HUES48 (cell line): ENCODE results near the gene CAMSAP1.

Source experiments
- H3K27ac ChIP-seq: one replicate; pipeline ENCODE4 v1.7.0; 2013; ENCODE audit warnings: low read depth, low read length, inconsistent platforms
- H3K27me3 ChIP-seq: 2 replicates; pipeline ENCODE4 v1.6.1; 2013; ENCODE audit warnings: mild to moderate bottlenecking, low read length; ENCODE audit not compliant: control insufficient read depth, insufficient read depth
- H3K36me3 ChIP-seq: 2 replicates; pipeline ENCODE4 v1.6.1; 2013; ENCODE audit warnings: low read length; ENCODE audit not compliant: control insufficient read depth, insufficient read depth
- H3K4me1 ChIP-seq: 2 replicates; pipeline ENCODE4 v1.6.1; 2013; ENCODE audit warnings: mild to moderate bottlenecking, low read length; ENCODE audit not compliant: control insufficient read depth, insufficient read depth
- H3K4me3 ChIP-seq: 2 replicates; pipeline ENCODE4 v1.5.1; 2013; ENCODE audit warnings: mild to moderate bottlenecking, low read depth, low read length
- H3K9ac ChIP-seq: 2 replicates; pipeline ENCODE4 v1.6.1; 2013; ENCODE audit warnings: mild to moderate bottlenecking, low read depth, low read length, moderate library complexity
- H3K9me3 ChIP-seq: 2 replicates; pipeline ENCODE4 v1.6.1; 2013; ENCODE audit warnings: low read length; ENCODE audit not compliant: control insufficient read depth, insufficient read depth

The CAMSAP1 gene

DNA sequence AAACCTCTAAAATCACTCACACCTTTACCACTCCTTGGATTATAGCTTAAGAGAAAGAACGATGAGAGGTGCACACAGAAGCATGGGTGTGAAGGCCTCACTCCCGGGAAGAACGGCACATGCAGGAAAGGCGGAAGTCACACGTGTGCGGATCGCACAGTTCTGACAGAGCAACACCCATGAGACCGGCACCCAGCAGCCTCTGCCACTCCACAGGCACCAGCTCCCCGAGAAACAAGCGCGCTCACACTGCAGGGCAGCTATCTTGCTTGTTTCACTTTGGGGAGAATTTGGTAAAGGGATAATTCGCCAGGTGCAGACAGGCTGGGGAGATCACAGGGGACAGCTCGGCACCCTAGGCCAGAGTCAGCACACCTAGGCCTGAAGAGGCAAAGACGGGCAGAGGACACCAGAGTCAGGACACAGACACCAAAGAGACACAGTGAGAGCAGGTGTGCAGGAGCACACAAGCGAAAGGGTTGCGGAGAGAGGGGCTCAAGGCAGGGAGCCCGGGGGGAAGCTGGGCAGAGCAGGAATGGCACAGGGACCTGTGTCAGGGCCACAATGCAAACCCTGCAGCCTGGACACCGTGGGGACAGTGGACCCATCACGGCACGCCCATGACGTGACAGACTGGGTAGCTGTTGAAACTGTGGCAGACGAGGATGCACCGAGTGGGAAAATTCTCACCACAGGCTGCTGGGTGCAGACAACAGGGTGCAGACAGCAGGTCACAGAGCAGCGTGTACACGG is 81.7 kb downstream of the CAMSAP1 start:
- Histone ChIP-seq H3K9ac (no peak overlapping the region), H3K4me3 (no peak overlapping the region), H3K27me3 (no peaks in the 10 kb centered on the region), H3K27ac (no peak overlapping the region), H3K4me1 (no peaks in the 10 kb centered on the region), H3K36me3 (peaks cover 50% of the 10 kb centered on the region), H3K9me3 (no peaks in the 10 kb centered on the region)

DNA sequence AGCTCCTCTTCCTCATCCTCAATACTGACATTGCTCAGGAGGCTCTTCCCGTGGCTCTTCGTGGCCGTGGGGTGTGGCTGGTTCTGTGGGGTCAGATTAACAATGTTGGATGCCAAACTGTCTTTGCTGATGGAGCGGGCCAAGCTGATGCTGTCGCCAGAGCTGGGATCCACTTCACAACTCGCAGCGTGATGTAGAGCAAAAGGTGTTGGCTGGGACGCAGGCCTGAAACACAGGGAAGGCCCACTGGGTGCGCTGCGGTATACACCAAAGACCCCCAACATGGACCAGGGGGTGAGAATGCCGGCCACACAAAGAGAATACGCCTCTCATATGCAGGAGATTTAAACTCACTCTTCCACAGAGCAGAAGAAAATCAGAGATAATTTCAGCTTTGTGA is 84.3 kb downstream of the CAMSAP1 start:
- no peak overlapping the region for H3K4me3 ChIP-seq
- no peaks in the 10 kb centered on the region for H3K27me3 ChIP-seq
- H3K27ac ChIP-seq: no peak overlapping the region
- H3K36me3 ChIP-seq: peaks cover 73% of the 10 kb centered on the region
- no peak overlapping the region for H3K9ac ChIP-seq
- no peaks in the 10 kb centered on the region for H3K4me1 ChIP-seq
- no peaks in the 10 kb centered on the region for H3K9me3 ChIP-seq

DNA sequence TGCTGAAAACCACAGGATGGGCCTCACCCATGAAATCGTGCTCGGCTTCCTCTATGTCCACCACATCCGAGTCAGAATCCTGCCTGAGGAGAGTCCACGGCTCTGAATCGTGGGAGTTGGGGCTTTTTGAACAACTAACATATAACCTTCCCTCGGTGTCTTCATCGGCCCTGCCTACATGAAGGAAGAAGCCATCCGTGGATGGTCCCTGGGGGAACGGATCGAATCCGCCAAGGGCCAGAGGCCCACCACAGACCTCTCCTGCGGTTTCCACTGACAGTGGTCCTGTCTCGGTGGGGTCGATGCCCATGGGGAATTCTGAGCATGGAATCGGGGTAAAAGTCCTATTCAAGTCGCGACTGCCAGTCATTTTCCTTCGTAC is 85.0 kb downstream of the CAMSAP1 start:
- Histone ChIP-seq H3K4me1 (no peaks in the 10 kb centered on the region), H3K27ac (no peak overlapping the region), H3K4me3 (no peak overlapping the region), H3K36me3 (peaks cover 80% of the 10 kb centered on the region), H3K9ac (no peak overlapping the region), H3K9me3 (no peaks in the 10 kb centered on the region), H3K27me3 (no peaks in the 10 kb centered on the region)

DNA sequence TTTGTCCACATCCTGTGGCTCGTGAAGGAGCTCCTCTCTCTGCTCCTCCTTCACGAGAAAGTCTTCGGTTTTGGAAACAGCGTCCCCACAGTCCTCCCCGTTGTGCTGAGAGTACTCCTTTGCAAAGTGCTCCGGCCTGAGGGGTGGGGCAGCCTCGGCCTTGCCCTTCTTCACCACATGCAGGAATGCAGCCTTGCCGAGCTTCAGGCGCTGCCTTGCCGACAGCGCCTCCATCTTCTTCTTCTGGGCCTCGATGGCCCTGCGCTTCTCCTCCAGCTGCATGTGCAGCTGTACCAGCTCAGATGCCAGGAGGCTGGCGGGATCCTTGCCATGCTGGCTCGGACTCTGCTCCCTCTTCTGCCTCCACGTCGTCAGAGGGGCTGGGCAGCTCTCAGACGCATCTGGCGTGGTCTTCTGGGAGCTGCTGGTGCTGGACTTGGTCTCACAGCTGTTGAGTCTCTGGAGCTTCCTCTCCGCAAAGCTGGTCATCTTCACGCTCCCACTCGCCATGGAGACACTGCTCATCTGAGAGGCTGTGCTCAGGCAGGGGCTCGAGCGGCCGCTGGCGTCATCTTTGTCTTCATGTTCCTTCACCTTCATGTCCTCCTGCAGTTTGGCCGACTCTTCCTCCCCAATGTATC is 85.5 kb downstream of the CAMSAP1 start:
- H3K36me3 ChIP-seq: peaks cover 80% of the 10 kb centered on the region
- no peaks in the 10 kb centered on the region for H3K27me3 ChIP-seq
- no peaks in the 10 kb centered on the region for H3K9me3 ChIP-seq
- H3K4me3 ChIP-seq: no peak overlapping the region
- no peak overlapping the region for H3K27ac ChIP-seq
- no peak overlapping the region for H3K9ac ChIP-seq
- no peaks in the 10 kb centered on the region for H3K4me1 ChIP-seq

DNA sequence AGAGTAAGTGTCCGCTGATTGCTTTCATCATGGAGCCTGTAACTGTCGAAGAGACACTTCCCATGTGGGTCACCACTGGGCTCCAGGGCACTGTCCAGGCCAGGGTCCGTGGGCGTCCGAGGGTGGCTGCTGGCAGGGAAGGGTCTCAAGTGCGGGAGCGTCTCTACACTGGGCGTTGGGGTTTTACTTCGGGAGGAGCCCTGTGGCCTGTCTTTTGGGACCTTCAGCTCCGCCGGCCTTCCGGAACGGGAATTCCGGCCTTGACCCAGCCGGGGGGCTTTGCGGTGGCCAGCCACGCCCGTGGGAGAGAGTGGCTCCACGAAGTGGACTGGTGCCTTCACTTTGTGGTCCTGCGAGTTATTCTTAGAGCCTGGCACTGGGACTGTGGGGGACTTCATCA is 86.2 kb downstream of the CAMSAP1 start:
- Histone ChIP-seq H3K27ac (no peak overlapping the region), H3K9ac (no peak overlapping the region), H3K9me3 (no peaks in the 10 kb centered on the region), H3K36me3 (peaks cover 86% of the 10 kb centered on the region), H3K4me3 (no peak overlapping the region), H3K4me1 (no peaks in the 10 kb centered on the region), H3K27me3 (no peaks in the 10 kb centered on the region)

DNA sequence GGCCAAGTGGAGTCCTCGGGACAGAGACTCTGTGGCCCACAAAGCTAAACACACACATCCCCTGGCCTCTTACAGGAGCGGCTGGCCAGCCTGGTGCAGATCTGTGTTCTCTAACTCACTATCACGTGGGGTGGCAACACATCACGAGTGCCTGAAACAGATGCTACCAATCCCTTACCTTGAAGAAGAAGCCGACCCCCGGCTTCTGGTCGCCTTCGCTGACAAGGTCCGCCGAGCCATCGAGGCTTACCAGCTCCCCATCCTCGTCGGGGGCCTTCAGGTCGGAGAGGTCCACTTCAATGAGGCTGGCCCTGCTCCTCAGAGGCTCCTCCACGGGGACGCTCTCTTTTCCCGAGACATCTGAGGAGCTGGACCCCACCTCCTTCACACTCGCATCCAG is 86.7 kb downstream of the CAMSAP1 start:
- Histone ChIP-seq H3K9me3 (no peaks in the 10 kb centered on the region), H3K9ac (no peak overlapping the region), H3K4me1 (no peaks in the 10 kb centered on the region), H3K27me3 (no peaks in the 10 kb centered on the region), H3K4me3 (no peak overlapping the region), H3K27ac (no peak overlapping the region), H3K36me3 (peaks cover 90% of the 10 kb centered on the region)

DNA sequence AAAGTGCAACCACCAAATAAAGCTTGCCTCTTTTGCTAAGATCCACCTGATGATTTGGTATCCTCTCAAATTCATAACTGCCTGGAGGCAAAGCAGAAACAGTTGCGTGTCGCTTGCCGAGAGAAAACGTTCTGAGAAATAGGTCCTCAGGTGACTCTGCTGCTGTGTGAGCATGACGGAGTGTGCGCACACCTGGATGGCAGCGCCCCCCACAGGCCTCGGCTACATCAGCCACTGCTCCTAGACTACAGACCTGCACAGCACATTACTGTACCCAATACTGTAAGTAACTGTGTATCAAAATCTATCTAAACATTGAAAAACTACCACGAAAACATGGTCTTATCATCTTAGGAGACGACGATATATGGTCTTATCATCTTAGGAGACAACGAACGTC is 87.4 kb downstream of the CAMSAP1 start:
- H3K9me3 ChIP-seq: no peaks in the 10 kb centered on the region
- peaks cover 97% of the 10 kb centered on the region for H3K36me3 ChIP-seq
- H3K27ac ChIP-seq: no peak overlapping the region
- no peak overlapping the region for H3K9ac ChIP-seq
- H3K27me3 ChIP-seq: no peaks in the 10 kb centered on the region
- no peak overlapping the region for H3K4me3 ChIP-seq
- no peaks in the 10 kb centered on the region for H3K4me1 ChIP-seq

DNA sequence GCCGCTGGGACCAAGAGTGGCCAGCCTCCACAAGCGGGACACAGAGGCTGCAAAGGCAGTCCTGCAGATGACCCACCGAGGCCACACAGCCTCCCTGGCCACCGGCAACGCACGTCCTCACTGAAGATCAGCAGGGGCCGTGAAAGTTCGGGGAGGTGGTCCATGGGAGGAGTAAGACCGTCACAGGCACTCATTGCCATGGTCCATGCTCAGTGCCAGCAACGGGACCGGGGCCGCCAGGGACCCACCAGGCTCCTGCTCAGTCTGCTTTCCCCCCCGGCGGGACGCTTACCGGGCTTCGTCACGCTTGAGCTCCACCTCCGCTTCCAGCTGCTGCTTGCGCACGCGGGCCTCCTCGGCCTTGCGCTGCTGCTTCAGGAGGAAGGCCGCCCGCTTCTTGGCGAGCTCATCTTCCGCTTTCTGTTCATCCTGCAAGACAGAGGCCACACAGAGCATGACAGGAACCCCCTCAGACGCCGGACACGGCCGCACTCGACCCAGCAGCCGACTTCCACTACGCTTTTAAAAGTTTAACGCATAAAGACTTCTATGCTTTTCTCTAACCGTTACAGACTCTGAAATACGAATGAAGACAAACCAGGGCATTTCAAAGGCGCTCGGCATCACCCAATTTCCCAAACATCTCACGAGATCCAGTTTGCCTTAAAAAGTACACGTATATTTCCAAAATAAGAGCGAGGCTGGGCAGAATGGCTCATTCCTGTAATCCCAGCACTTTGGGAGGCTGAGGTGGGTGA is 88.4 kb downstream of the CAMSAP1 start:
- Histone ChIP-seq H3K4me1 (no peaks in the 10 kb centered on the region), H3K27me3 (no peaks in the 10 kb centered on the region), H3K27ac (no peak overlapping the region), H3K9ac (no peak overlapping the region), H3K4me3 (no peak overlapping the region), H3K36me3 (peaks cover 97% of the 10 kb centered on the region), H3K9me3 (no peaks in the 10 kb centered on the region)

DNA sequence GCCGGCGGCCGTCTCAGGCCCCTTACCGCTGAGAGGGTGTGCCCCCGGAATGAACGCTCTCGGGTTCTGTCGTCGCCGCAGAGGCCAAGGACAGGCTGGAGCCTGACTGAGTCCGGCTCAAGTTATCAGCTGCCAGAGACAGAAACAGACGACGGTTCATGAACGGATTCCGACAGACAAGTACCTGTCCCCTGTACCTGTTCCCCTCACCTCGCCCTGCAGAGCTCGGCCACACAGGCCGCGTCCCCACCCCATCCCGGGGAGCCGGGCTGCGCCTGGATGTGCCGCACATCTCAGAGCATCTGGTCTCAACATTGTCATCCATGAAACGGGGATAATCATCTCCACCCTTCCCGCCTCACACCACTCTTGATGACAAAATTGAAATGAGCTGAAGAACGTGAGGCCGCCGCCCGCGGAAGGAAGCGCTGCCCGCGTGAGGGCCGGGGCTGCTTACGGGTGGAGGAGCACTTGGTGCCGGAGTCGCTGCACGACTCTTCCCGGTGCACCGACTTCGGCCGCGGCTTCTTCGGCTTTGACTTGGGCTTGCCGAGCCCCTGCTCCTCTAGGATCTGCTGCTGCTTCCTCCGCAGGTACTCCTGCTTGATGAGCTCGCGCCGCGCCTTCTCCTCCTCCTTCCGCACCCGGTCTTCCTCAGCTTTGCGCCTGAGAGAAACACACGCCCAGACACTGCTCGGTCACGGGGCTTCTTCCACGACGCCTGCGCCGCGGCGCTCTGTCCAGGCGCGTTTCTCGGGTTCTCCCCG is 89.2 kb downstream of the CAMSAP1 start:
- no peaks in the 10 kb centered on the region for H3K27me3 ChIP-seq
- H3K9ac ChIP-seq: no peak overlapping the region
- peaks cover 97% of the 10 kb centered on the region for H3K36me3 ChIP-seq
- no peak overlapping the region for H3K4me3 ChIP-seq
- H3K4me1 ChIP-seq: no peaks in the 10 kb centered on the region
- no peaks in the 10 kb centered on the region for H3K9me3 ChIP-seq
- no peak overlapping the region for H3K27ac ChIP-seq

DNA sequence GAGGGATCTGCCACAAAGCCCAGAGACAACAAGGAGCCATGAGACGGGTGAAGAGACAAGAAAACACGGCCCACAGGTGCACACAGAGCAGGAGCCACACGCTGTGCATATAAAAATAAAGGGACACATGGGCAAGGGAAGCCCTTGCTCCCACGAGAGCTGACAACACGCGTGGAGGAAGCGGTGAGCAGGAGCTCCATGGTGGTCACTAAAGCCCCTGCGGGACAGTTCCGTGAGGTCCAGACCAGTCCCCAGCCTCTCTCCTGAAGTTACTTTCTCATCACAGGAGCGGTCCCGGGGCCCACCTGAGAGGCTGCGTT is 90.7 kb downstream of the CAMSAP1 start:
- Histone ChIP-seq H3K4me3 (no peak overlapping the region), H3K9ac (no peak overlapping the region), H3K36me3 (peaks cover 96% of the 10 kb centered on the region)

More for the DNA sequence above, 90.7 kb downstream of the CAMSAP1 start:
- Histone ChIP-seq H3K27ac (no peak overlapping the region), H3K9me3 (no peaks in the 10 kb centered on the region), H3K27me3 (no peaks in the 10 kb centered on the region), H3K4me1 (no peaks in the 10 kb centered on the region)
